Fibroblast of lung (primary cell): Measurements from ENCODE around the gene OCA2. TPM values are rescaled to one million over a fixed set of nuclear protein-coding genes. Genes with fewer than 3 reads are reported as not detected.

Experiments
- DNase-seq, 2 donors: peaks; one replicate each; pipeline versions ENCODE4 v3.0.0 to v3.0.0-alpha.2; 2010; ENCODE audit warnings: low read depth in 2 of 2
- H2AFZ ChIP-seq: 2 replicates; pipeline ENCODE4 v1.5.1; 2012; ENCODE audit warnings: low read length, control low read depth, inconsistent platforms
- H3K27ac ChIP-seq: 2 replicates; pipeline ENCODE4 v1.5.1; 2011; ENCODE audit warnings: low read length, control low read depth; ENCODE audit not compliant: insufficient read depth
- H3K27me3 ChIP-seq: 2 replicates; pipeline ENCODE4 v1.5.1; 2011; ENCODE audit warnings: mild to moderate bottlenecking, low read length; ENCODE audit not compliant: control insufficient read depth, insufficient read depth
- H3K36me3 ChIP-seq: 2 replicates; pipeline ENCODE4 v1.5.1; 2011; ENCODE audit warnings: low read length; ENCODE audit not compliant: control insufficient read depth, insufficient read depth
- H3K4me1 ChIP-seq: 2 replicates; pipeline ENCODE4 v1.5.1; 2011; ENCODE audit warnings: low read length; ENCODE audit not compliant: control insufficient read depth, insufficient read depth; ENCODE audit errors: extremely low read depth
- H3K4me2 ChIP-seq: 2 replicates; pipeline ENCODE4 v1.5.1; 2011; ENCODE audit warnings: low read length, control low read depth; ENCODE audit not compliant: insufficient read depth; ENCODE audit errors: extremely low read depth
- H3K4me3 ChIP-seq, 4 experiments: fragments of 200-600 bp in 1 of 4; sonication (generic) in 1 of 4; replicated peaks in 1 of 4; 2 replicates each; pipeline ENCODE4 v1.5.1; 2011 to 2016; ENCODE audit warnings: low read length in 4 of 4, low read depth in 3 of 4, mild to moderate bottlenecking in 3 of 4, control low read depth in 2 of 4, inconsistent platforms in 1 of 4, mixed read lengths in 1 of 4; ENCODE audit not compliant: insufficient read depth in 1 of 4; ENCODE audit errors: control extremely low read depth in 1 of 4
- H3K79me2 ChIP-seq: 2 replicates; pipeline ENCODE4 v1.5.1; 2012; ENCODE audit warnings: mild to moderate bottlenecking, low read length, inconsistent platforms; ENCODE audit not compliant: control insufficient read depth, insufficient read depth
- H3K9ac ChIP-seq: 2 replicates; pipeline ENCODE4 v1.5.1; 2011; ENCODE audit warnings: mild to moderate bottlenecking, low read length, control low read depth; ENCODE audit not compliant: insufficient read depth
- H3K9me3 ChIP-seq: 2 replicates; pipeline ENCODE4 v1.5.1; 2012; ENCODE audit warnings: low read depth, low read length; ENCODE audit not compliant: control insufficient read depth, insufficient read depth
- H4K20me1 ChIP-seq: 2 replicates; pipeline ENCODE4 v1.5.1; 2011; ENCODE audit warnings: low read length; ENCODE audit not compliant: control insufficient read depth, insufficient read depth; ENCODE audit errors: extremely low read depth
- CTCF ChIP-seq, 2 donors: IDR thresholded peaks in 1 of 2; conservative IDR thresholded peaks in 1 of 2; 1 replicate in 1 of 2; 2 replicates in 1 of 2; pipeline ENCODE4 v1.5.1; 2011 to 2012; ENCODE audit warnings: low read length in 2 of 2, control low read depth in 1 of 2, inconsistent platforms in 1 of 2, low read depth in 1 of 2, mild to moderate bottlenecking in 1 of 2
- EZH2 ChIP-seq: IDR thresholded peaks from 2 replicates; pipeline ENCODE4 v1.5.1; 2012; ENCODE audit warnings: low read length, control low read depth, mild to moderate bottlenecking; ENCODE audit errors: missing control alignments
- polyA plus RNA-seq, 2 donors: library from polyadenylated mRNA; depleted of rRNA in 1 of 2; stranded (reverse) in 1 of 2; unstranded in 1 of 2; fragments of >200 nt; gene quantifications; 2 replicates each; pipeline ENCODE4 v1.2.1, GENCODE V29; 2011 to 2012; ENCODE audit warnings: missing spikeins in 1 of 2
- total RNA-seq: library from RNA; depleted of rRNA; stranded (reverse); fragments of >200 nt; gene quantifications from 2 replicates; pipeline ENCODE4 v1.2.1, GENCODE V29; 2014

OCA2 gene
- total and polyA plus RNA-seq, 2 donors (not counting 1 experiment from before 2014, with no cell fraction given), result not detected

GRCh38 chr15:28018291-28019044 lies 80.6 kb downstream of the OCA2 start:
- Histone ChIP-seq H4K20me1 (no peaks in the 10 kb centered on the region), H3K27ac (no peak overlapping the region), H3K9ac (no peak overlapping the region), H3K36me3 (no peaks in the 10 kb centered on the region), H3K79me2 (no peaks in the 10 kb centered on the region), H3K9me3 (no peaks in the 10 kb centered on the region), H3K4me1 (no peaks in the 10 kb centered on the region), H2AFZ (no peak overlapping the region), H3K4me3 (no peak overlapping the region), H3K27me3 (no peaks in the 10 kb centered on the region), H3K4me2 (no peak overlapping the region)
- TF ChIP-seq EZH2 (no peak), CTCF (conservative IDR thresholded peaks at IDR 0.05 in 1 of 2, IDR thresholded peaks at IDR 0.05 in 1 of 2; ENCODE audit: low read depth in 1 of 2, low read length in 2 of 2) (no peak)
- DNase-seq, result no peak

GRCh38 chr15:28017423-28017924 lies 81.6 kb downstream of the OCA2 start:
- Histone ChIP-seq H3K36me3 (no peaks in the 10 kb centered on the region), H3K9me3 (no peaks in the 10 kb centered on the region), H3K4me2 (no peak overlapping the region), H3K27me3 (no peaks in the 10 kb centered on the region), H4K20me1 (no peaks in the 10 kb centered on the region), H3K27ac (no peak overlapping the region), H3K4me1 (no peaks in the 10 kb centered on the region), H3K4me3 (no peak overlapping the region), H3K79me2 (no peaks in the 10 kb centered on the region), H2AFZ (no peak overlapping the region), H3K9ac (no peak overlapping the region)
- no peak for TF ChIP-seq EZH2
- TF ChIP-seq CTCF (conservative IDR thresholded peaks at IDR 0.05 in 1 of 2, IDR thresholded peaks at IDR 0.05 in 1 of 2; ENCODE audit: low read depth in 1 of 2, low read length in 2 of 2), result no peak
- DNase-seq, result no peak

- DNase-seq, result no peak
- Histone ChIP-seq H2AFZ (no peak overlapping the region), H3K27ac (no peak overlapping the region), H3K9me3 (no peaks in the 10 kb centered on the region), H3K79me2 (no peaks in the 10 kb centered on the region), H3K4me3 (no peak overlapping the region), H3K4me1 (no peaks in the 10 kb centered on the region), H3K4me2 (no peak overlapping the region), H3K9ac (no peak overlapping the region), H4K20me1 (no peaks in the 10 kb centered on the region), H3K27me3 (no peaks in the 10 kb centered on the region), H3K36me3 (no peaks in the 10 kb centered on the region)
- TF ChIP-seq EZH2 (no peak), CTCF (conservative IDR thresholded peaks at IDR 0.05 in 1 of 2, IDR thresholded peaks at IDR 0.05 in 1 of 2; ENCODE audit: low read depth in 1 of 2, low read length in 2 of 2) (no peak)
Observed at GRCh38 chr15:28015855-28016254, 83.3 kb downstream of the OCA2 start.
